ENCODE data around the gene PADI2. TPM values are rescaled to one million over a fixed set of nuclear protein-coding genes. Genes with fewer than 3 reads are reported as not detected.
A peak's percentile ranks its signal among the peaks of the same experiment; 100 is the strongest.

Gene PADI2
- total and polyA plus RNA-seq, 4 donors = 0.25 to 2.4 (median 0.96) TPM

DNA sequence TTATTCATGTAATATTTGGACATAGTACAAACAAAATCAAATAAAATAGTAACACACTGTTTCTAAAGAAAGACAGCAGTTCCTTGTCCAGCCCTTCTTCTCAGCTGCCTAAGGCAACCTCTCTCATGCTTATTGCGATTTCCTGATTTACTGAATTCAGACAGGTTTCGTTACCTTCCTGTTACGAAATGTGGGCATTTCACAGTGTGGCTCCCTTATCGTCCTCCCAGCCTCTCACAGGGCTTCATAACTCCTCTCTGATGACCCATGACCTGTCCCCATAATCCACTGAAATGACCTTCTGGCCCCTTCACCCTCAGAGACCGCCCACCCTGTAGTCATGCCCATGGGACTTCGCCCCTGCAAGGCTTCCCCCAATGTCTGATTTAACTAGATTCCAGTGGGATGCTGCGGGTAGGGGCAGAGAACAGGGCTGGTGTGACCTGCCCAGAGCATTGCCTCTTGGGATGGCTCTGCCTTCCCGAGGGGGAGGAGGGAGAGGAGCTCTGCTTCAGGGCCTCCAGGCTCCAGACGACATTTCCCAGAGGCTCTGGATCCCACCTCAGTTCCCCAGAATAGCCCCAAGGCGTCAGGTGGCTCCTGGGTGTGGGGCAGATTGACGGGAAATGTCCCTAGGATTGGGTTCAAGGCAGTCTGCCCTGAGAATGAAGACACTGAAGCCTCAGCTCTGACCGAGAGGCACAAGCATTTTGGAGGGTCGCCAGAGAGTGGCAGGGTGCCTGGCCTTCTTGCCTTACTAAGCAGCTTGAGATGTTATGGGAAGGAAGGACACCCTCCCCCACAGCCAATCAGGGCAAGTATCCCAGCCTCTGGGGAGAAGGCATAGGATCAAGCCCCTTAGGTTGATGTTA lies 20.6 kb downstream of the PADI2 start:
- Histone ChIP-seq H3K9ac (ENCODE audit: low read depth in 1 of 2, low read length in 2 of 2) (no peak overlapping the region), H3K4me3 (ENCODE audit: low read depth in 1 of 3, low read length in 3 of 3) (no peak overlapping the region), H3K4me1 (ENCODE audit: control insufficient read depth in 4 of 4, insufficient read depth in 4 of 4, low read length in 3 of 4) (peaks cover 0 to 2% (median under 1%) of the 10 kb centered on the region in 4 donors), H3K9me3 (ENCODE audit: control insufficient read depth in 4 of 4, low read length in 3 of 4) (no peaks in the 10 kb centered on the region), H3K27ac (ENCODE audit: low read depth in 1 of 2, low read length in 2 of 2) (peak overlapping the region in 1 of 2 donors; percentile 53), H3K36me3 (ENCODE audit: control insufficient read depth in 4 of 4, insufficient read depth in 3 of 4, low read depth in 1 of 4, low read length in 3 of 4) (no peaks in the 10 kb centered on the region), H3K27me3 (ENCODE audit: control insufficient read depth in 4 of 4, insufficient read depth in 4 of 4, low read length in 3 of 4) (no peaks in the 10 kb centered on the region)
- WGBS = 46% methylated on average over 13 of the region's 13 CpGs
- DNase-seq (ENCODE audit: low spot score) = peak; percentile 50
- TF ChIP-seq JUND (IDR thresholded peaks at IDR 0.05) (no peak), RAD21 (IDR thresholded peaks at IDR 0.05) (no peak), YY1 (IDR thresholded peaks at IDR 0.05) (no peak), FOXA2 (IDR thresholded peaks at IDR 0.05) (no peak), HNF4G (IDR thresholded peaks at IDR 0.05) (no peak)
- TF ChIP-seq, protein P1, sequence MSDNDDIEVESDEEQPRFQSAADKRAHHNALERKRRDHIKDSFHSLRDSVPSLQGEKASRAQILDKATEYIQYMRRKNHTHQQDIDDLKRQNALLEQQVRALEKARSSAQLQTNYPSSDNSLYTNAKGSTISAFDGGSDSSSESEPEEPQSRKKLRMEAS (IDR thresholded peaks at IDR 0.05) = no peak
- TF ChIP-seq, protein P2, sequence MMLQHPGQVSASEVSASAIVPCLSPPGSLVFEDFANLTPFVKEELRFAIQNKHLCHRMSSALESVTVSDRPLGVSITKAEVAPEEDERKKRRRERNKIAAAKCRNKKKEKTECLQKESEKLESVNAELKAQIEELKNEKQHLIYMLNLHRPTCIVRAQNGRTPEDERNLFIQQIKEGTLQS (IDR thresholded peaks at IDR 0.05) = no peak
- TF ChIP-seq, protein P3, sequence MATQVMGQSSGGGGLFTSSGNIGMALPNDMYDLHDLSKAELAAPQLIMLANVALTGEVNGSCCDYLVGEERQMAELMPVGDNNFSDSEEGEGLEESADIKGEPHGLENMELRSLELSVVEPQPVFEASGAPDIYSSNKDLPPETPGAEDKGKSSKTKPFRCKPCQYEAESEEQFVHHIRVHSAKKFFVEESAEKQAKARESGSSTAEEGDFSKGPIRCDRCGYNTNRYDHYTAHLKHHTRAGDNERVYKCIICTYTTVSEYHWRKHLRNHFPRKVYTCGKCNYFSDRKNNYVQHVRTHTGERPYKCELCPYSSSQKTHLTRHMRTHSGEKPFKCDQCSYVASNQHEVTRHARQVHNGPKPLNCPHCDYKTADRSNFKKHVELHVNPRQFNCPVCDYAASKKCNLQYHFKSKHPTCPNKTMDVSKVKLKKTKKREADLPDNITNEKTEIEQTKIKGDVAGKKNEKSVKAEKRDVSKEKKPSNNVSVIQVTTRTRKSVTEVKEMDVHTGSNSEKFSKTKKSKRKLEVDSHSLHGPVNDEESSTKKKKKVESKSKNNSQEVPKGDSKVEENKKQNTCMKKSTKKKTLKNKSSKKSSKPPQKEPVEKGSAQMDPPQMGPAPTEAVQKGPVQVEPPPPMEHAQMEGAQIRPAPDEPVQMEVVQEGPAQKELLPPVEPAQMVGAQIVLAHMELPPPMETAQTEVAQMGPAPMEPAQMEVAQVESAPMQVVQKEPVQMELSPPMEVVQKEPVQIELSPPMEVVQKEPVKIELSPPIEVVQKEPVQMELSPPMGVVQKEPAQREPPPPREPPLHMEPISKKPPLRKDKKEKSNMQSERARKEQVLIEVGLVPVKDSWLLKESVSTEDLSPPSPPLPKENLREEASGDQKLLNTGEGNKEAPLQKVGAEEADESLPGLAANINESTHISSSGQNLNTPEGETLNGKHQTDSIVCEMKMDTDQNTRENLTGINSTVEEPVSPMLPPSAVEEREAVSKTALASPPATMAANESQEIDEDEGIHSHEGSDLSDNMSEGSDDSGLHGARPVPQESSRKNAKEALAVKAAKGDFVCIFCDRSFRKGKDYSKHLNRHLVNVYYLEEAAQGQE (IDR thresholded peaks at IDR 0.05) = no peak
- TF ChIP-seq, protein P4, sequence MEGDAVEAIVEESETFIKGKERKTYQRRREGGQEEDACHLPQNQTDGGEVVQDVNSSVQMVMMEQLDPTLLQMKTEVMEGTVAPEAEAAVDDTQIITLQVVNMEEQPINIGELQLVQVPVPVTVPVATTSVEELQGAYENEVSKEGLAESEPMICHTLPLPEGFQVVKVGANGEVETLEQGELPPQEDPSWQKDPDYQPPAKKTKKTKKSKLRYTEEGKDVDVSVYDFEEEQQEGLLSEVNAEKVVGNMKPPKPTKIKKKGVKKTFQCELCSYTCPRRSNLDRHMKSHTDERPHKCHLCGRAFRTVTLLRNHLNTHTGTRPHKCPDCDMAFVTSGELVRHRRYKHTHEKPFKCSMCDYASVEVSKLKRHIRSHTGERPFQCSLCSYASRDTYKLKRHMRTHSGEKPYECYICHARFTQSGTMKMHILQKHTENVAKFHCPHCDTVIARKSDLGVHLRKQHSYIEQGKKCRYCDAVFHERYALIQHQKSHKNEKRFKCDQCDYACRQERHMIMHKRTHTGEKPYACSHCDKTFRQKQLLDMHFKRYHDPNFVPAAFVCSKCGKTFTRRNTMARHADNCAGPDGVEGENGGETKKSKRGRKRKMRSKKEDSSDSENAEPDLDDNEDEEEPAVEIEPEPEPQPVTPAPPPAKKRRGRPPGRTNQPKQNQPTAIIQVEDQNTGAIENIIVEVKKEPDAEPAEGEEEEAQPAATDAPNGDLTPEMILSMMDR (IDR thresholded peaks at IDR 0.05; ENCODE audit: low read depth, low read length, missing input control) = no peak

DNA sequence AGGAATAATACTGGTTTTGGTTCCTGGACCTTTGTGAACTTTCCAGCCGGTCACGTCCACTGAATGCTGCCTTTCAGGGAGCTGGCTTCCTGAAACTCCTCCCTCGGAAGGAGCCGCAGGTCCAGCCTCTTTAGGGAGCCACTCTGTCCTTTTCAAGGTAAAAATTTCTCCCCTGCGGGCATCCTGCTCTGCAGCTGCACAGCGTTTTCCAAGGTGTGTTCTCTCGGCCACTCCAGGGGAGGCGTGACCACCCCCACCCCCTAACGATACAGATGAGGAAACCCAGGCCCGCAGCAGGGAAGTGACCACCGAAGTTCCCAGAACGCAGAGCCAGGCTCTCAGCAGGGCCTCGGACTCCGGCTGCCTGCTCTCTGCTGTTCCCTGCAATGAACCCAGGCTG lies 21.5 kb downstream of the PADI2 start:
- H3K4me1 ChIP-seq (ENCODE audit: control insufficient read depth in 4 of 4, insufficient read depth in 4 of 4, low read length in 3 of 4) = peaks cover 0 to 2% (median under 1%) of the 10 kb centered on the region in 4 donors
- DNase-seq (ENCODE audit: low spot score) = no peak
- H3K27ac ChIP-seq (ENCODE audit: low read depth in 1 of 2, low read length in 2 of 2) = peak overlapping the region in 1 of 2 donors; percentile 53
- H3K9ac ChIP-seq (ENCODE audit: low read depth in 1 of 2, low read length in 2 of 2) = no peak overlapping the region
- H3K27me3 ChIP-seq (ENCODE audit: control insufficient read depth in 4 of 4, insufficient read depth in 4 of 4, low read length in 3 of 4) = no peaks in the 10 kb centered on the region
- H3K36me3 ChIP-seq (ENCODE audit: control insufficient read depth in 4 of 4, insufficient read depth in 3 of 4, low read depth in 1 of 4, low read length in 3 of 4) = no peaks in the 10 kb centered on the region
- WGBS = 51% methylated on average over 14 of the region's 14 CpGs
- no peak overlapping the region for H3K4me3 ChIP-seq (ENCODE audit: low read depth in 1 of 3, low read length in 3 of 3)
- no peaks in the 10 kb centered on the region for H3K9me3 ChIP-seq (ENCODE audit: control insufficient read depth in 4 of 4, low read length in 3 of 4)
- TF ChIP-seq, protein P1 (IDR thresholded peaks at IDR 0.05) = no peak
- TF ChIP-seq YY1 (IDR thresholded peaks at IDR 0.05) (no peak), FOXA1 (IDR thresholded peaks at IDR 0.05) (no peak), RXRA (IDR thresholded peaks at IDR 0.05) (no peak), SP1 (IDR thresholded peaks at IDR 0.05) (no peak), GABPA (IDR thresholded peaks at IDR 0.05 in 1 of 2, conservative IDR thresholded peaks at IDR 0.05 in 1 of 2) (no peak), HNF4G (IDR thresholded peaks at IDR 0.05) (no peak), HNF4A (conservative IDR thresholded peaks at IDR 0.05) (no peak), RAD21 (IDR thresholded peaks at IDR 0.05) (no peak)
- TF ChIP-seq, protein P5, sequence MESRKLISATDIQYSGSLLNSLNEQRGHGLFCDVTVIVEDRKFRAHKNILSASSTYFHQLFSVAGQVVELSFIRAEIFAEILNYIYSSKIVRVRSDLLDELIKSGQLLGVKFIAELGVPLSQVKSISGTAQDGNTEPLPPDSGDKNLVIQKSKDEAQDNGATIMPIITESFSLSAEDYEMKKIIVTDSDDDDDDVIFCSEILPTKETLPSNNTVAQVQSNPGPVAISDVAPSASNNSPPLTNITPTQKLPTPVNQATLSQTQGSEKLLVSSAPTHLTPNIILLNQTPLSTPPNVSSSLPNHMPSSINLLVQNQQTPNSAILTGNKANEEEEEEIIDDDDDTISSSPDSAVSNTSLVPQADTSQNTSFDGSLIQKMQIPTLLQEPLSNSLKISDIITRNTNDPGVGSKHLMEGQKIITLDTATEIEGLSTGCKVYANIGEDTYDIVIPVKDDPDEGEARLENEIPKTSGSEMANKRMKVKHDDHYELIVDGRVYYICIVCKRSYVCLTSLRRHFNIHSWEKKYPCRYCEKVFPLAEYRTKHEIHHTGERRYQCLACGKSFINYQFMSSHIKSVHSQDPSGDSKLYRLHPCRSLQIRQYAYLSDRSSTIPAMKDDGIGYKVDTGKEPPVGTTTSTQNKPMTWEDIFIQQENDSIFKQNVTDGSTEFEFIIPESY (IDR thresholded peaks at IDR 0.05) = no peak
- TF ChIP-seq, protein P4 (IDR thresholded peaks at IDR 0.05; ENCODE audit: low read depth, low read length, missing input control) = no peak
- TF ChIP-seq, protein P2 (IDR thresholded peaks at IDR 0.05) = no peak

All from liver (tissue), 9 donors.